ENCODE results near the gene KBTBD4.

Gene KBTBD4

DNA sequence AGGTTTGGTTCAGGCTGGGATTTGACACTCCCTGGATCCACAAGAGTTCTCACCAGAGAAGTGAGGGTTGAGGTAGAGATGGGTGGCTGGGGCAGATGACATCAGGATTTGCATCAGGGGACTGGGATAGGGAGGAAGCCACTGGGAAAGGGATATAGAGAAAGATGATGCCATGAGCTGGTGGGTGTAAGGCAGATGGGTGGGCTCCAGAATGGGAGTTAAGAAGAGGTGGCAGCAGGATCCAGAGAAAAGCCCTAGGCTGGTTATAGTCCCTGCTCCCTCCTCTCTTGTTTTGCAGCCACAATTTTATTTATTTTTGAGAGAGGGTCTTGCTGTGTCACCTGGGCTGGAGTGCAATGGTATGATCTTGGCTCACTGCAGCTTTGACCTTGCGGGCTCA, 17.2 kb upstream of the KBTBD4 start:
- no peak overlapping the region for H3K4me3 Mint-ChIP-seq
- H3K27ac Mint-ChIP-seq = no peak overlapping the region
- no peaks in the 10 kb centered on the region for H3K9me3 Mint-ChIP-seq
- H3K27me3 Mint-ChIP-seq = peaks cover 24% of the 10 kb centered on the region
- DNase-seq (ENCODE audit: low spot score in 2 of 2) = no peak
- no peak for ATAC-seq (ENCODE audit: low read depth)
- peaks cover 2% of the 10 kb centered on the region for H3K36me3 Mint-ChIP-seq
- H3K4me1 Mint-ChIP-seq = no peaks in the 10 kb centered on the region

DNA sequence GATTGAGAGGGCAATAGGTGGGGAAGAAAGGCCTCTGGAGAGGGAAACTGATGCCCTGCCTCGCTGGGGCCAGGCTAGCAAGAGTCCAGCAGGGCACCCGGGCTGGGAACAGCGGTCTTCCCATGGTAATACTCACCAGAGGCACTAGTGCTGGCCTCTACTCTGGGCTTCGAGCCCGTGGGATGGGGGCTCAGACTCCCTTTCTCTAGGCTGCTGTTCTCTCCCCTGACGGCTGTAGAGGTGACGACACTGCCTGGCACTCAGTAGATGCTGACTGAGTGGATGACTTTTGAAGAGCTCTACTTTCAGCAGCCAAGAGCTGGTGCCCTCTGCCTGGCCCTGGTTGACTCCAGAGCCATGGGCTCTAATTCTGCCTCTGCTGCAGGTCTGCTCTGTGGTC, 16.3 kb upstream of the KBTBD4 start:
- H3K4me3 Mint-ChIP-seq = no peak overlapping the region
- H3K4me1 Mint-ChIP-seq = no peaks in the 10 kb centered on the region
- H3K36me3 Mint-ChIP-seq = peaks cover 2% of the 10 kb centered on the region
- H3K27me3 Mint-ChIP-seq = peaks cover 24% of the 10 kb centered on the region
- no peak for DNase-seq (ENCODE audit: low spot score in 2 of 2)
- H3K9me3 Mint-ChIP-seq = no peaks in the 10 kb centered on the region
- no peak for ATAC-seq (ENCODE audit: low read depth)
- no peak overlapping the region for H3K27ac Mint-ChIP-seq

DNA sequence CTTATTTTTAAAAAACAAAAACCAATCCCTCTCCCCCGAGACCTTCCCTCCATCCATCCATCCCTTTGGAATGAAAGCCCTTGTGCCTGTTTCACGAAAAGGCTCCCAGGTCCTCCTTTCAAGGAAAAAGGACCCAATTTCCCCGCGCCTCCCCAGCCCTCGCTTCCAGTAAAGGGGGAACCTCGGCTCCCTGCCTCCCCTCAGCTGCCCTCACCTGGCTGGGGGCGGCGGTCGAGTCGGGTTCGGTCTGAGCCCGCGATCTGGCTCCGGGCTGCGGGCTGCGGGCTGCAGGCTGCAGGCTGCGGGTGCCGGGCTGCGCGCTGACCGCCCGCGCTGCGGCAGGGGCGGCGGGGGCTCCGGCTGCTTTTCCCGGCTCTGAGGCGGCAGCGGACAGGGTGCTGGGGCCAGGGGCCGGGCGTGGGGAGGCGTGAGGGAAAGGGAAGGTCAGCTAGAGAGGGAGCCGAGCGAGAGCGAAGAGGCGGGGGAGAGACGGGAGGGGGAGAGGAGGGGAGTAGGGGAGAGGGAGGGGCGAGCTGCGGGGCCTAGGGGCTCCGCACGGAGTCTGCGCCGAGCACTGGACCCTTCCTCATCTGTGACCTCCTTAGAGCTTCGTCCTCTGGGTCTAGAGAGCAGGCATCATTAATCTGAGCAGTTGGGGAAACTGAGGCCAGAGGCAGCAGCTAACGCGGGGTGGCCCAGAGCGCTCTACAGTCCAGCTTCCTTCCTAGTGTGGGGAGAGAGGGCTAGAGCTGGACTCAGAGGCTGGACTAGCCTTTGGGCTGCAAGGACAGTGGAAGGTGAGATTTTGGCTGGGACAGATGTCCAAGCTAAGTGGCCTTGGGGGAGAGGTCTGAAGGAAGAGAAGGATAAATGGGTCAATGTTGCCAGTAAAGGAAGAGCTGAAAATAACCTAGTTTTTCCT, 15.4 kb upstream of the KBTBD4 start, which contains the start of gene C1QTNF4:
C1QTNF4 (minus strand) TSS at position 478 of the 922 bp plus-strand sequence. CDS start 3,601 bp downstream, outside the sequence.
- no peaks in the 10 kb centered on the region for H3K4me1 Mint-ChIP-seq
- H3K27me3 Mint-ChIP-seq = peaks cover 24% of the 10 kb centered on the region
- no peak for DNase-seq (ENCODE audit: low spot score in 2 of 2)
- H3K9me3 Mint-ChIP-seq = no peaks in the 10 kb centered on the region
- H3K27ac Mint-ChIP-seq = no peak within 1 kb of the TSS
- no peak for ATAC-seq (ENCODE audit: low read depth)
- H3K4me3 Mint-ChIP-seq = no peak within 1 kb of the TSS
- H3K36me3 Mint-ChIP-seq = peaks cover 2% of the 10 kb centered on the region

DNA sequence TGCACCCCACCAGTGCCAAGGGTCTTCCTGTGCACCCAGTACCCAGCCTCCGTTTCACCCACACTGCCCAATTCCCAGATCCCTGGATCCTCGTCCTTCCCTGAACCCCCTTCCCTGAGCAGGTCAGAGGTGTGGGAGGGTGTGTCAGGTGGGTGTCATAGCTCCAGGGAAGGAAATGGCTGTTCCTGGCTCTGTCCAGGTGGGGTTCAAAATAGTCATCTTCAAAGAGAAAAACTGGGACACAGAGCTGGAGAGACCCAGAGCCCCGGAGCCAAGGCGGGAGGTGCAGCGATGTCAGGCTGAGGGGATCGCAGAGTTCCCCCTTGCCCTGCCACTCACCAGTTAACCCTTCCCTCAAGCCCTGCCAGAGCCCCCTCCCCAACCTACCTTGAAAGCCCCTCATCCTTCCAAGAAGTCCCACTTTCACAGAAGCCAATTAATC, 14.7 kb upstream of the KBTBD4 start:
- Mint-ChIP-seq H3K9me3 (no peaks in the 10 kb centered on the region), H3K4me1 (no peaks in the 10 kb centered on the region), H3K4me3 (no peak overlapping the region), H3K27ac (no peak overlapping the region), H3K27me3 (peaks cover 24% of the 10 kb centered on the region), H3K36me3 (peaks cover 2% of the 10 kb centered on the region)
- ATAC-seq (ENCODE audit: low read depth) (no peak), DNase-seq (ENCODE audit: low spot score in 2 of 2) (no peak)

DNA sequence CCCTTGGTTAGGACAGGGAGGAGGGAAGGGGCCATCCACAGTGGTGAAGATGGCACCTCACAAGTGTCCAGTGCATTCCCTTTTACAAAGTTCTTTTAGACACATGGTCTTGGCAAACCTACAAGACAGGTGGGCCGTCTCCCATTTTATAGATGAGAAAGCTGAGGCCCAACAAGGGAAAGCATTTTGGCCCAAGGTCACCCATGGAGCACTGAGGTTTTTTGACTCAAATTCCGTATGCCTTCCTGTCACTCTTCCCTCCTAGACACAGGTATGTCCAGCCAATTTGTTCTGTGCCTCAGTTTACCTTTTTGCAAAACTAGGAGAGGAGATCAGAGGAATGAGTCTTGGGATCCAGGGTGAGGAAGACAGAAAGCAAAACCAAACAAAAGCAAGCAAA, 14.2 kb upstream of the KBTBD4 start:
- ATAC-seq (ENCODE audit: low read depth) (no peak), DNase-seq (ENCODE audit: low spot score in 2 of 2) (no peak)
- no peak overlapping the region for H3K4me3 Mint-ChIP-seq
- no peaks in the 10 kb centered on the region for H3K36me3 Mint-ChIP-seq
- H3K4me1 Mint-ChIP-seq = no peaks in the 10 kb centered on the region
- peaks cover 22% of the 10 kb centered on the region for H3K27me3 Mint-ChIP-seq
- no peak overlapping the region for H3K27ac Mint-ChIP-seq
- H3K9me3 Mint-ChIP-seq = no peaks in the 10 kb centered on the region

DNA sequence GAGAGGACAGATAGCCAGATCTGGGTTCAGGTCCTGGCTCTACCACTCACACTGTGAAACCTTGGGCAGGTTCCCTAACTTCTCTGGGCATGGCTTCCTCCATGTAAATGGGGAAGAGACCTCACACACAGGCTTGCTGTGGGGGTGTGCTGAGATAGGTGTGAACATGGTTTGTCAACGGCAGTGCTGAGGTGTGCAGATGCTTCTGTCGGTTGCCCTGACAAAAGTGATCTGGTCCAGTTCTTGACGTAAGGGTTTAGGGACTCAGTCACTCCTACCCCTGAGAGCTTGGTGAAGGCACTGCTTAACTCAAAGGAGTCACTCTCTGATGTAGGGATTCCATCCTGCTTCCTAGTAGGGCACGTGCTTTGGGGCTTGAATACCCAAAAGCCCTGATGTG, 13.5 kb upstream of the KBTBD4 start:
- Mint-ChIP-seq H3K4me1 (no peaks in the 10 kb centered on the region), H3K27me3 (peaks cover 22% of the 10 kb centered on the region), H3K9me3 (no peaks in the 10 kb centered on the region), H3K36me3 (no peaks in the 10 kb centered on the region), H3K27ac (no peak overlapping the region), H3K4me3 (no peak overlapping the region)
- ATAC-seq (ENCODE audit: low read depth) (no peak), DNase-seq (ENCODE audit: low spot score in 2 of 2) (no peak)

DNA sequence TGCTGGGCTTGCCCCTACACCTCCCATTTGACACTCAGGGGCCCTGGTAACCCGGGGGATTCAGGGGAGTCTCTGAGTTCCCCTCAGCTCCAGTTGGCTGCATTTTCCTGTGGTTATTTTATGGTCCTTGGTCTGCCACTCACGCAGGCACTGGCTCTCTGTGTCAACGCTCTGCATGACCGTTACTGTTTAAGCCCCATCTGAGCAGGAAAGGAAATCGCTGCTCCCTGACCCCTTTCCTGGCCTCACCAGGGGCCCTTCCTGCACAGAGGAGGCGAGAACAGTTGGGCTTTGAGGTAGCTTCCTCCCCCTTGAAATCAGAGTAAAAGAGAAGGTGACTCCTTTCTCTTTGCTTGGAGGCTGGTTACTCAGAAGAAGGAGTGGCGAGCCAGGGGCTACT, 13.0 kb upstream of the KBTBD4 start:
- DNase-seq (ENCODE audit: low spot score in 2 of 2) (no peak), ATAC-seq (ENCODE audit: low read depth) (no peak)
- no peak overlapping the region for H3K27ac Mint-ChIP-seq
- no peaks in the 10 kb centered on the region for H3K36me3 Mint-ChIP-seq
- no peaks in the 10 kb centered on the region for H3K9me3 Mint-ChIP-seq
- H3K4me3 Mint-ChIP-seq = no peak overlapping the region
- H3K27me3 Mint-ChIP-seq = peaks cover 22% of the 10 kb centered on the region
- no peaks in the 10 kb centered on the region for H3K4me1 Mint-ChIP-seq

DNA sequence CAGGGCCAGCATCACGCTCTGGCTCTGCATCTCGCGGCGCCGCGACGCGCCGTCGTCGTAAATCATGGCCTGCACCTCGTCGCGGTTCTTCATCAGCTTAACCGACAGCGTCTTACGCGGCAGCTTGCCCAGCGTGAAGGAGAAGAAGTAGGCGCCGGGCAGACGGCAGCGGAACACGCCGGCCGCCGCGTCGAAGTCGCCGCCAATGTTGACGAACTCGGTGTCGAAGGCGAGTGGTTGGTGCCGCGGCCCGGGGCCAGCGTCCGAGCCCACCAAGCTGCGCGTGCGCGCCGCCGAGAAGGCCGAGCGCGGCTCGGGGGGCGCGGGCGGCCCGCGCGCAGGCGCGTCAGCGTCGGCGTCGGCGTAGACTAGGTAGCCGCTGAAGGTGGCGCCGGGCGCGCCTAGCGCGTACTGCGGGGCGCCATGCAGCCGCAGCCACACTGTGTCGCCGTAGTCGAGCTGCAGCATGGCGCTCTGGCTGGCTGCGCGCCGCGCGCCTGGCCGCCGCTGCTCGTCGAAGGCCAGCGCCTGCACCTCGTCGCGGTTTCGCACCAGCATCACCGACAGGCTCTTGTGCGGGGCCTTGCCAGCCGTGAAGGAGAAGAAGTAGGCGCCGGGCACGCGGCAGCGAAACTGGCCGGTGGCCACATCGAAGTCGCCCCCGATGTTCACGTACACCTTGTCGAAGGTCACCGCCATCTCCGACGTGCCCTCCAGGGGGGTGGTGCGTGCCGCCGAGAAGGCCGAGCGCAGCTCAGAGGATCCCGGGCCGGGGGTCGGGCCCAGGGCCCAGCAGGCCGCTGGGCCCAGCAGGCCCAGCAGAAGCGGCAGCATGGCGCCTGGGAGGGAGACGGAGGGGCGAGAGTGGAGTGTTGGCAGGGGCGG, 11.4 kb upstream of the KBTBD4 start:
- Mint-ChIP-seq H3K4me1 (no peaks in the 10 kb centered on the region), H3K27ac (no peak overlapping the region), H3K36me3 (no peaks in the 10 kb centered on the region)

DNA sequence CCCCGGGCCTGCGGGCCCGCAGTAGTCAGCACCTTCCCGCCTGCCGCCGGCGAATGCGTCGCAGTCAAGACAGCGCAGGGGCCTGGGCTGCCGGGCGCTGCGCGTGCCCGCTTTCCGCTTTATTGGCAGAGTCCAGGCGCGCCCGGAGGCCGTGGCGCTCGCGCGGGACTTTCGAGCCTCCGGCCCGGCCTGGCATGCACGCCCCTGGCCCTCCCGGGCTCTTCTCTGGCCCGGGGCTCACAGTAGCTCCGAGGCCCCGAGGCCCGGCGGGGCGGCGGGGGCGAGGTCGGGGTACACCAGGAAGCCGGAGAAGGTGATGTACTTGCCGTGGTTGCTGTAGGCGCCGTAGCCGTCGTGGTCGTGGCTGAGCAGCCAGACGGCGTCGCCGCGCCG, 10.8 kb upstream of the KBTBD4 start:
- H3K27ac Mint-ChIP-seq = no peak overlapping the region
- no peaks in the 10 kb centered on the region for H3K36me3 Mint-ChIP-seq
- H3K4me1 Mint-ChIP-seq = no peaks in the 10 kb centered on the region
- H3K9me3 Mint-ChIP-seq = no peaks in the 10 kb centered on the region
- ATAC-seq (ENCODE audit: low read depth) (no peak), DNase-seq (ENCODE audit: low spot score in 2 of 2) (no peak)
- H3K4me3 Mint-ChIP-seq = no peak overlapping the region
- peaks cover 14% of the 10 kb centered on the region for H3K27me3 Mint-ChIP-seq

More for the DNA sequence above, 11.4 kb upstream of the KBTBD4 start:
- Mint-ChIP-seq H3K9me3 (no peaks in the 10 kb centered on the region), H3K4me3 (no peak overlapping the region), H3K27me3 (peaks cover 16% of the 10 kb centered on the region)
- DNase-seq (ENCODE audit: low spot score in 2 of 2) = no peak
- ATAC-seq (ENCODE audit: low read depth) = no peak

DNA sequence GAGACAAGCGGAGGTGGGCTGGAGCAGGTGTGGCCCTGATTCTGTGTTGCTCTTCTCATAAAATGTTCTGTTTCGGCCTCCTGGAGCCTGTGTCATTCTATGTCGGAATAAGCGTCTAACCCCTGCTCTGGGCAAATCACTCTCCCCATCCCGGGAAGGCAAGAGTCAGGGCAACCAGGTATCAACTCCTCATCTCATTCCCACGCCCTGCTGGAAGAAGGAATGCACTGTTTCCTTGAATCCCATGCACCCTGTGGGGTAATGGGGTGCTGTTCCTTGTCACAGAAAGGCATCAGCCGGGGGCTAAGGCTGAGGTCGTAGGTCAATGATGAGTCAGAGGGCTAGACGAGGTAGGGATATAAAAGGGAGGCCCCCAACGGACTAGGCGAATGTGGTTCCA, 10.3 kb upstream of the KBTBD4 start:
- H3K4me3 Mint-ChIP-seq = no peak overlapping the region
- H3K36me3 Mint-ChIP-seq = peaks cover 4% of the 10 kb centered on the region
- peaks cover 11% of the 10 kb centered on the region for H3K27me3 Mint-ChIP-seq
- no peak for ATAC-seq (ENCODE audit: low read depth)
- no peak for DNase-seq (ENCODE audit: low spot score in 2 of 2)
- no peak overlapping the region for H3K27ac Mint-ChIP-seq
- no peaks in the 10 kb centered on the region for H3K9me3 Mint-ChIP-seq
- no peaks in the 10 kb centered on the region for H3K4me1 Mint-ChIP-seq

DNA sequence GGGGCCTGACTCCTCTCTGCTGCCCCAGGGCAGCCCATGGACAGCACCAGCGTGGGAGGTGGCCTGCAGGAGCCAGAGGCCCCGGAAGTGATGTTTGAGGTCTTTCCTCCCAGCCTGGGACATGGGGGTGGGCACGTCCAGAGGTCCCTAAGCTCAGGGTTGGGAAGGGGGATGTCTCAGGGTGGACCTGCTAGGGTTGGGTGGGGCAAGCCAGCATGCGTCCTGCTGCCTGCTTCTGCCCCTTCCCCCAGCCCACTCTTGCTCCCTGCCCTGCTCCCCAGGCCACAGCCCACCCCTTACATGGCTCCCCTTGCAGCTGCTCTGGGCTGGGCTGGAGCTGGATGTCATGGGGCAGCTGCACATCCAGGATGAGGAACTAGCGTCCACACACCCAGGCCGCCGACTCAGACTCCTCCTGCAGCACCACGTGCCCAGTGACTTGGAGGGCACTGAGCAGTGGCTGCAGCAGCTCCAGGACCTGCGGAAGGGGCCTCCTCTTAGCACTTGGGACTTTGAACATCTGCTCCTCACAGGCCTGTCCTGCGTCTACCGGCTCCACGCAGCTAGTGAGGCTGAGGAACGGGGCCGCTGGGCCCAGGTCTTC, 9.1 kb upstream of the KBTBD4 start:
- H3K4me1 Mint-ChIP-seq = no peaks in the 10 kb centered on the region
- DNase-seq (ENCODE audit: low spot score in 2 of 2) = no peak
- peaks cover 10% of the 10 kb centered on the region for H3K36me3 Mint-ChIP-seq
- ATAC-seq (ENCODE audit: low read depth) = no peak
- H3K27me3 Mint-ChIP-seq = peaks cover 3% of the 10 kb centered on the region
- H3K9me3 Mint-ChIP-seq = no peaks in the 10 kb centered on the region
- H3K27ac Mint-ChIP-seq = no peak overlapping the region
- H3K4me3 Mint-ChIP-seq = no peak overlapping the region

DNA sequence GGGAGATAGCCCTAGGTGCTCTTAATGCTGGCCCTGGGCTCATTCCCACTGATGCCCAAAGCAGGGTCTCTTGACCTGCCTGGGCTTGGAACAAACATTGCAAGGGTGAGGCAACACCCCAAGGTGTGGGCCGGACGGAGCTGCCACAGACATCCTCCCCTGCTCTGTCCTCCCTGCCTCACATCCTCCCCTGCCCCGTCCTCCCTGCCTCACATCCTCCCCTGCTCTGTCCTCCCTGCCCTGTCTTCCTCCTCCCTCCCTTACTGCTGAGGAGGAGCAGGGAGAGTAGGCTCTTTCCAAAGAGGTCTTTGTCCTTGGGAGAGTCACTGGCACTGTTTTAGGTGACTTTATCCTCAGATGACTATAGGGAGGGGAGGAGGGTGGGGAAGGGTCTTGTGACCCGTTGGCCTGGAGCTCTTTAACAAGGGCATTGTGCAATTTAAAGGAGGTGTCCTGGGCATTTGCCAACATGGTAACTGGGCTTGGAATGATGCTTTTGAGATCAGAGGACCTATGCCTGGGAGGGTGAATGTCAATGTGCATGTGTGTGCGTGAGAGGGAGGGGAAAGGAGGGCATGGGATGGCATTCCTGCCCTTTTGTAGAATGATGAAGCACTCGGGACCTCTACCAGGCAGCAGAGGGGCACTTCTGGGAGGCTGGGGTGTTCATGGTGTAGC, 8.4 kb upstream of the KBTBD4 start:
- Mint-ChIP-seq H3K27me3 (no peaks in the 10 kb centered on the region), H3K36me3 (peaks cover 13% of the 10 kb centered on the region), H3K27ac (no peak overlapping the region), H3K4me1 (no peaks in the 10 kb centered on the region), H3K4me3 (no peak overlapping the region), H3K9me3 (no peaks in the 10 kb centered on the region)
- no peak for ATAC-seq (ENCODE audit: low read depth)
- no peak for DNase-seq (ENCODE audit: low spot score in 2 of 2)

DNA sequence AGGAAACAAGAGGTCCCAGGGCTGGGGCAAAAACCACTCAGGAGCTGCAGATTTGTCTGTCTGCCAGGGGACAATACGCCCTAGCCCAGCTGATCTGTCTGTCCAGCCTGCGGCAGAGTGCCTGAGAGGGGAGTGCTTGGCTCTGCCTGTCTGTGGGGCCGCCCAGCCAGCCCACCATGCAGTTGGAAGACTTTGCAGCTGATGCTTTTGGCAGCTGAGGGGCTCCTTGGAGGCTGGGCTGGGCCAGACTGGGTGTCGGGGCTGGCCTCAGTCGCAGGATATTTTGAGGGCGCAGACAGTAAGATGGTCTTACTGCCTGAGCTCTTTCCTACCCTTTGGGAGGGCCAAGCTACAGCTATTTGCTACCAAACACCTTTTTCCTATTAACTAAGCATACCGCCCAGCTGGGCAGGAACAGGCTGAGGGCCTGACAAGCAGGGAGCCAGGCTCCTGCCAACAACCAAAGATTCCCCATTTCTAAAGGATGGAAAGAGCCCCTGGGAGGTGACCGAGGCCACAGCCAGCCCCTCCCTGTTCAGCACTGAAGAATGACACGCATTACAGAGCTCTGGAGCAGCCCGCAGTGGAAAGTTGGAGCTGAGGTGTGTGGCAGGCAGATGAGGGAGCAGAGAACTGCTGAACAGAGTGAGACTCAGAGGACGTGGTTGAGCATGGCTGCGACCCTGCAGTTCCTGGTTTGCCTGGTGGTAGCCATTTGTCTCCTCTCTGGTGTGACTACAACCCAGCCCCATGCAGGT, 7.5 kb upstream of the KBTBD4 start, which contains the start of gene FAM180B:
FAM180B (plus strand) TSS at position 581 of the 758 bp plus-strand sequence; CDS start at position 672, 91 bp downstream.
- H3K4me3 Mint-ChIP-seq = no peak within 1 kb of the TSS
- no peaks in the 10 kb centered on the region for H3K4me1 Mint-ChIP-seq
- H3K9me3 Mint-ChIP-seq = no peaks in the 10 kb centered on the region
- no peak for ATAC-seq (ENCODE audit: low read depth)
- no peak for DNase-seq (ENCODE audit: low spot score in 2 of 2)
- H3K27me3 Mint-ChIP-seq = no peaks in the 10 kb centered on the region
- no peak within 1 kb of the TSS for H3K27ac Mint-ChIP-seq
- peaks cover 14% of the 10 kb centered on the region for H3K36me3 Mint-ChIP-seq
